Cardiac fibroblast (primary cell): ENCODE results near the gene IGF2BP1.
A peak's percentile ranks its signal among the peaks of the same experiment; 100 is the strongest.
"Not testable (repeated sequence)": the region's sequence is repeated elsewhere in the genome, so short reads cannot be mapped to it uniquely, and the experiment has no call there.

Experiments
- DNase-seq, 2 donors: peaks; one replicate each; pipeline versions ENCODE4 v3.0.0 to v3.0.0-alpha.2; 2010; ENCODE audit warnings: low read depth in 2 of 2
- H3K4me3 ChIP-seq, 2 donors: replicated peaks in 1 of 2; 1 replicate in 1 of 2; 2 replicates in 1 of 2; pipeline ENCODE4 v1.5.1; 2011; ENCODE audit warnings: low read depth in 2 of 2, low read length in 2 of 2, mild to moderate bottlenecking in 2 of 2, moderate library complexity in 1 of 2
- CTCF ChIP-seq: IDR thresholded peaks from one replicate; pipeline ENCODE4 v1.5.1; 2011; ENCODE audit warnings: low read depth, mild to moderate bottlenecking, low read length, inconsistent platforms

IGF2BP1 gene

GRCh38 chr17:49020609-49021008, 23.4 kb downstream of the IGF2BP1 start:
- no peak overlapping the region for H3K4me3 ChIP-seq
- DNase-seq = no peak
- no peak for TF ChIP-seq CTCF

- DNase-seq = peak; percentile 48 to 52
- H3K4me3 ChIP-seq = no peak overlapping the region
- no peak for TF ChIP-seq CTCF
Observed at GRCh38 chr17:49021095-49021767, 24.0 kb downstream of the IGF2BP1 start.

- no peak overlapping the region for H3K4me3 ChIP-seq
- no peak for DNase-seq
- no peak for TF ChIP-seq CTCF
Observed at GRCh38 chr17:49021768-49022103, 24.6 kb downstream of the IGF2BP1 start.

GRCh38 chr17:49022391-49022941, 25.3 kb downstream of the IGF2BP1 start:
- TF ChIP-seq CTCF = no peak
- no peak overlapping the region for H3K4me3 ChIP-seq
- DNase-seq = peak; percentile 66 to 87

GRCh38 chr17:49024523-49024922, 27.3 kb downstream of the IGF2BP1 start:
- DNase-seq = no peak
- no peak for TF ChIP-seq CTCF
- no peak overlapping the region for H3K4me3 ChIP-seq

GRCh38 chr17:49026447-49026846, 29.3 kb downstream of the IGF2BP1 start:
- not testable (repeated sequence) for H3K4me3 ChIP-seq, DNase-seq

- DNase-seq = no peak
- no peak for TF ChIP-seq CTCF
- no peak overlapping the region for H3K4me3 ChIP-seq
Observed at GRCh38 chr17:49028271-49028670, 31.1 kb downstream of the IGF2BP1 start.
